Caki2 (cell line): ENCODE data around the gene IMPA2. TPM values are rescaled to one million over a fixed set of nuclear protein-coding genes. Genes with fewer than 3 reads are reported as not detected.

ENCODE experiments used
- DNase-seq: peaks from one replicate; pipeline ENCODE4 v3.0.0-alpha.2; 2015; ENCODE audit warnings: low read depth
- in situ Hi-C: cut with HindIII; loops from 2 replicates; pipeline ENCODE4 v1.10.0; 2016; ENCODE audit warnings: low sequenced_read_pairs, low pct_unique_long_range_greater_than_20kb, mixed read lengths
- total RNA-seq: library from RNA; depleted of rRNA; stranded (reverse); fragments of >200 nt; shearing (Covaris generic); gene quantifications from 2 replicates; pipeline ENCODE4 v1.2.3, GENCODE V29; 2014; ENCODE audit warnings: low replicate concordance

Gene IMPA2
- total RNA-seq, 1 experiment from 2014 or later: 379 TPM

DNA sequence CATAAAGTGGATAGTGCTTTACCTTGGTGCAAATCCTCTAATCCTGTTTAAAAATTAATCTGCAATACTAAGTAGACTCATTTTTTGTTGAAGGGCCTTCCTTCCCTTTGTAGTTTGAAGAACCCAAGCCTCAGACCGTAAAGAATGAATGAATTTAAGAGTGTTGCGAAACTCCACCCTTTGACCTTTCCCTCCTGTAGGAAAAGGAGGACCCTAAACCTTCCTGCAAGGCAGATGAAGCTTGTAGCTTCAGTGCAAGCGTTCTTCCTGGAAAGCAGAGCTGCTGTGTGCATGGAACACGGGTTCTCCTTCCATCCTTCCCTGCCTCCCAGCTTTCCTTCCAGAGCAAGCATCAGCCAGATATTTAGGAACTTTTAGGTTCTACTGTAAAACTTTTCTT lies 1.7 kb downstream of the IMPA2 start:
- in situ Hi-C loops: no loop called here
- peak; percentile 28 for DNase-seq

DNA sequence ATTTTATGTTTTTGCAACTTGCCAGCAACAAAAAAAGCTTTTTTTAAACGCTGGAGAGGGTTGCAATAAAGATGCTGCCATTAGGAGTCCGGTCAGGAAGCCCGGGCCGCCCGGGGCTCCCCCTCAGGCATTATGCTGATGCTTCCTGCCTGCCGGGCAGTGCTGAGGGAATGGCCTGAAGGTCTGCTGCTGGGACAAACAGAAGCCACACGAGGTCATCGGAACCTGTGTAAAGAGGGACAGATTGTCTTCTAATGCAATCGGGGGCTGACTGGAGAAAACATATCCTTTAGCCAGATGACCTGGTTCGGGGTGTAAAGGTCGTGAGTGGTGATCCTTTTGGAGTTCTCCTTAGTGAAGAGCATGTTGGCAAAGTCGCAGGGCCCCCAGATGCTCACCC lies 2.3 kb downstream of the IMPA2 start:
- DNase-seq: peak; percentile 38
- in situ Hi-C loops: no loop called here

GRCh38 chr18:11984091-11984490 lies 2.8 kb downstream of the IMPA2 start:
- no peak for DNase-seq
- in situ Hi-C loops: no loop called here

DNA sequence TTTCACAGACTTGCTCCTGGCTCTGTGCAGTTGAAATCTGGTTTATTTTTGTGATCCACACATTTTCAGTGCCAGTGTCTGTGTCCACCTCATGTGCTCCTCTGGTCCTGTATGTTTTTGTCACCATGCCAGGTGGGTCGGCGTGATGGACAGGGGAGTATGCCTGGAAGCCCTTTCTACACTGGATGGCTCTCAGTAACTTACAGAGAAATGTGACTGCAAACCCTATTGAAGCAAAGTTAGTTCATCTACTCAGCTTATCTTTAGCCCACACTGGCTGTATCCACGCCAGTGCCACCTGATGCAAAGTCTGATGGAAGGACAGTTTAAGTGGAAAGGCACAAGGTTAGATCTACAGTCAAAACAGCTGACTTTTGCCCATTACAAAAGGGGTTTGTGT lies 4.3 kb downstream of the IMPA2 start:
- in situ Hi-C loops: no loop called here

GRCh38 chr18:11986061-11986460 lies 4.8 kb downstream of the IMPA2 start:
- DNase-seq: no peak
- in situ Hi-C loops: no loop called here

More for the DNA sequence above, 4.3 kb downstream of the IMPA2 start:
- no peak for DNase-seq

GRCh38 chr18:11987527-11987926 lies 6.2 kb downstream of the IMPA2 start:
- in situ Hi-C loops: no loop called here
- peak; percentile 45 for DNase-seq

DNA sequence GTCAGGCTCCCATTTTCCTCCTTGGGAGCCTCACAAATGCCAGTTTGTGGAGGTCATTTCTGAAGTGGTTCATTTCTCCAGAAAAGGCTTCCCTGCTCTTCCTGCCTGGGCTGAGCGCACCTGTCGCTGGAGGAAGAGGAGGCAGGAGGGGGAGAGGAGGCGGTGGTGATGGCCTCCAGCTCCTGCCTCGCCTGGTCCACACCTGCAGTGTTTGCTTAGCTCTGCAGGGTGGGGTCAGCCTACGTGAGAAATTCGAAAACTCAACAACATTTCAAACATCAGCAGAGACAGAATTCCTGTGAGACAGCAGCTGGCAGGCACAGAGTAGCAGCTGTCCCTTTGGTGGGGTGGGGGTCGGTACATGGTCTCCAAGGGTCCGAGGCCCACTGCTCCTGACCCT lies 7.9 kb downstream of the IMPA2 start:
- DNase-seq: no peak
- in situ Hi-C loops: no loop called here

- in situ Hi-C loops: no loop called here
- peak; percentile 52 for DNase-seq
These were observed 8.7 kb downstream of the IMPA2 start for GRCh38 chr18:11989966-11990380.

DNA sequence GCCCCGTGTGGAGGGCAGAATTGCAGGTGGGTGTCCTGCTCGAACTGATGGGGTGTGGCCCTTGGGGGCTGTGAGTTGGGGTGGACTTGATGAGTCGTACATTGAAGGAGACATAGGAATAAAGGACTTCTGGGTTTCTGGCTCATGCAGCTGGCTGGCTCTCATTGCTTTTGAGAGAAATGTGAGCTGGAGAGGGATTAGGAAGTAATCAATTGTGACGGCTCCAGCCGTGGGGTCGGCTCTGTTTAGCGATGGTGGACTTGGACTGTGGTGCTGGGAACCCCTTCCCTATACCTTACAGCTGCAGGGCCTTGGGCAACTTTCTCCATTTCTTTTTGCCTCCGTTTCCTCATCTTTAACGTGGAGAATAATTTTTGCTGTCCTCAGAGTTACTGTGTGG lies 9.2 kb downstream of the IMPA2 start:
- DNase-seq: no peak
- in situ Hi-C loops: no loop called here

GRCh38 chr18:11991021-11991795 lies 9.9 kb downstream of the IMPA2 start:
- in situ Hi-C loops: no loop called here

DNA sequence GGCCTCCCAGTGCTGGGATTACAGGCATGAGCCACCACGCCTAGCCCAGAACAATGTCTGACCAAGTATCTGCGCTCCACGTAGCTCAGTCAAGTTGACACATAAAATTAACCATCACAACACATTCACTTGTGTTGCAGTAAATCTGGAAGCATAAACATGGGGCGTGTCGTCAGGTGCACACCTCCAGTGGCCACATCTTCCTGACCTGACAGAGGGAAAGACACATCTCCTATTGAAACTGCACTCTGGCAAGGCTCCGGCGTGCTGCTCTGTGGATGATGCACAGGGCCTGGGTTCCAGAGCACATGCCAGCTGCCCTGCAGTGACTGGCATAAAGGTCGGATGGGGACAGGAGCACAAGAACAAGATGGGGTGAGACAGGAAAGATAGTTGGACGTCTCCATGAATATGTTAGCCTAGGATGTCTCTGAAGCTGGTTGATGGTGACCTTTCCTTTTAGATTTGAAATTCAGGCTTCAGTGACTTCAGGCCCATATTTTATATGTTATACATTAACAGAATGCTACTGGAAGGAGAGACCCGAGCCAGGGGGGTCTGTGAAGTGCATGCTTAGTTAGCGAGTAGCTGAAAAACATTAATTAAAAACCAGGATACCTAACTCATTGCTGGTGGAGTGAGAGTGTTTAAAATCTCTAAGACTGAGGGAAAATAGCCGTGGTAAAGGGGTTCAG lies 10.9 kb downstream of the IMPA2 start:
- peak; percentile 85 for DNase-seq
- in situ Hi-C loops: no loop called here

More at GRCh38 chr18:11991021-11991795, 9.9 kb downstream of the IMPA2 start:
- DNase-seq: peak; percentile 31

GRCh38 chr18:11993264-11993916 lies 12.1 kb downstream of the IMPA2 start:
- in situ Hi-C loops: no loop called here
- no peak for DNase-seq

DNA sequence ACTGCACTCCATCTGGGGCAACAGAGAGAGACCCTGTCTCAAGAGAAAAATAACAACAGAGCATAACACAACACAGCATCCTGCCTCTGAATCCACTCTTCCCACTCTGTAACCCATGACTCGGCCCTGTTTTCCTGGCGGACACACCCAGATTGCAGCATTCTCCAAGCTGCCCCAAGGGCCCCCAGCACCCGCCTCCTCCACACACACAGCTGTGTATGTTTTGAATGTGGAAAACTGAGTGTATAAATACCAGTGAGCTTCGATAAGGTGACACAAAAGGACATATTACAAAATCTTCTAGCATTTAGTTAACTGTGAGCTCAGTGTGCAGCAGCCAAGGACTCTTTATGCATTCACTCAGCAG lies 13.0 kb downstream of the IMPA2 start:
- DNase-seq: no peak
- in situ Hi-C loops: no loop called here

DNA sequence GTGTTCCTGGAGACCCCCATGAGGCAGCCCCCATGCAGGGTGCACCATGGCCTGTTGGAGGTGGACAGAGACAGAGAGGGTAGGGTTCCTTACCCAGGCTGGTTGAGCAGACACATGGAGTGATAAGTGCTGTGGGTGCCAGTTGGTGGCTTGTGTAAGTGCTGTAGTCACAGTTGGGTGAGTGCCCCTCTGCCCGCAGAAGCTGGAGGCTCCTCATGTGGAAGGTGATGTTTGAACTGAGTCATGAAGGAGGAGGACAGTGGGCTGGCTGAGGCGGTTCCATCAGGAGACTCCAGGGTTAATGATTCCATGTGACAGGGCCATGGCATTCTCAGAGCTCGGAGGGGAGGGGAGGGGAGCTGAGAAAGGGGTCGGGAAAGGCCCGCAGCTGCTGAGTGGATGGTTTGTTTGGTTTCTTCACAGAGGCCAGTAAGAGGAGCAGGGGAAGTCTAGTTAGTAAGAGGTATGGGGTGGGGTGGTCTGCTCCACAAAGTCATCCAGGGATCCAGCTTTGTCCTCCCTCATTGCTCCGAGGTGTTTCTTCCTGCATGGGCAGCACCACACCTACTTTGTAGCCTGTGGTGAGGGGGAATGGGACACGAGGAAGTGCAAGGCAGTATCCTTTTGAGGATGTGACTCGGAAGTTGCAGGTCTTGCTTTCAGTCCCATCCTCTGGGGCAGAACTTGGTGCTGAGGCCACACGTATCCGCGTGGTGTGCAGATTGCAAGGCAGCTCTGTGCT lies 13.6 kb downstream of the IMPA2 start:
- in situ Hi-C loops: no loop called here
- peak; percentile 98 for DNase-seq

DNA sequence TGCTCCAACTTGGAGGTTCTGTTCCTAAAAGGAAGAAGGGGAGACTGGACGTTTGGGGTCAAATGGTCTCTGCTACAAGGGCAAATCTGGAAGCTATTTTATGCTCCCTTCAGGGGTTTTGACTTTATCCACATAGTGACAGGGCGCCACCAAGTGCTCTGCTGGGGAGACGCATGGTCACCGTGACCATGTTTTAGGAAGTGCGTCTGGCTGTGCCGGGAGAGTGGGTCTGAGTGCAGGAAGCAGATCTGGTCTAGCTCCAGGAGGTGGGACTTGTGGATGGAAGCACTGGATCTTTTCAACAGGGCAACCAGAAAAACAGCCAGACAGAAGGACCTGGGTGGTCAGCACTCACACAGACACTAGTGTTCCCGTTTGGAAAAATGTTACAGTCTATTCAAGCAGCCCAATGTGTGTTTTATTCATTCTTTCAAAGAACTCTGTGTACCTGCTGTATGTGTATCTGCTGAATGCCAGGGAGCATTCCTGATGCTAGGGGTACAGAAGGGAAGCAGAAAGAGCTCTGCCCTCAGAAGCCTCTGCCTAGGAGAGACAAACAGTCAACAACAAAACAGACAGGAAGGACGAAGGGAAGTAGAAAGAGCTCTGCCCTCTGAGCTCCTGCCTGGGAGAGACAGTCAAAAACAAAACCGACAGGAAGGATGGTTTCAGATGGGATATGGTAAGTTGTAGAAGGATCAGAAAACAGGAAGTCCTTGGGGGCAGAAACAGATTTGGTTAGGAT lies 14.3 kb downstream of the IMPA2 start:
- in situ Hi-C loops: no loop called here
- peak; percentile 85 for DNase-seq

- in situ Hi-C loops: no loop called here
- DNase-seq: no peak
These were observed 15.0 kb downstream of the IMPA2 start for GRCh38 chr18:11996190-11996754.

DNA sequence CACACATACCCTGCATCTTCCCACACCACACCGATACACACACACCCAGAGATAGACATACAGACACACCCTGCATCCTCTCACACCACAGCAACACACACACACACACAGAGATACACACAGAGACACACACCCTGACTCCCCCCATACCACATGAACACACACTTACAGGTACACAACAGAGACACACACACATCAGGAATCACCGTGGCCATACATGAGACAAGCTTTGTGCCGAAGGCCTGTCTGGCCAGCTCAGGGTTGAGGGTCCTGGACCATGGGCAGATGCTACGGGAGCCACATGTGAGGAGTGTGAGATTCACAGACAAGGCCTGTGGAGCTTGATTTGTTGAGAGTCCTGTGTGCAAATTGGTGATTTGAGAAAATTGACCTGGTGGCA lies 15.6 kb downstream of the IMPA2 start:
- in situ Hi-C loops: no loop called here

DNA sequence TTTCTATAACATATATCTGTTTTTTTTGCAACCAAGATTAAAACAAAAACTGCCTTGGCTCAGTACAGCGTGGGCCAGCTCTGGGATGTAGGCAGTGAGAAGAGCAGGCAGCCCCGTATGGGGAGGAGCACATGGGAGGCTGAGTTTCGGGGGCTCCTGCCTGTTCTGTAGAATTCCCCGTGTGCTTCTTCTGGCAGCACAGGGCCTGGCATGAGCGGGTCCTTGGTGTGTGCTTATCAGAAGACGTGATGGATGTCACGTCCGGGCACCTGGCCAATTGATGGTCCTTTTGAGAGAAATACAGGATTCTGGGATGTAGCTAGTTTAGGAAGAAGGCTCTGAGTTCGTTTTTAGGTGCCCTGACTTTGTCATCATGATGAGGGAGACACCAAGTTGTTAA lies 16.2 kb downstream of the IMPA2 start:
- DNase-seq: no peak
- in situ Hi-C loops: no loop called here

More for the DNA sequence above, 15.6 kb downstream of the IMPA2 start:
- no peak for DNase-seq
